H1 (cell line): ENCODE measurements around the gene RPL28. TPM values are rescaled to one million over a fixed set of nuclear protein-coding genes. Genes with fewer than 3 reads are reported as not detected.

Source experiments
- CTCF ChIA-PET: fragments of 300-600 bp; sonication (Branson Sonifier 250); formaldehyde crosslinking; loops from one replicate; lab custom pipeline; 2021; ENCODE audit not compliant: partially characterized antibody; lab: Charles Lee
- POLR2A ChIA-PET: fragments of 300-600 bp; sonication (Branson Sonifier 250); formaldehyde crosslinking; loops from one replicate; lab custom pipeline; 2021; ENCODE audit warnings: inconsistent platforms; ENCODE audit not compliant: partially characterized antibody; lab: Charles Lee
- DNase-seq, 2 experiments: peaks; one replicate each; pipeline versions ENCODE4 v3.0.0 to v3.0.0-alpha.2; 2010 to 2022; ENCODE audit warnings: low spot score in 2 of 2, low read depth in 1 of 2, mixed read lengths in 1 of 2
- FAIRE-seq: peaks from 2 replicates; lab custom pipeline; 2011; peaks lifted over from hg19 to GRCh38; lab: Jason Lieb, UNC
- H2AFZ ChIP-seq: 2 replicates; pipeline ENCODE4 v1.8.1; 2012; ENCODE audit warnings: low read length, inconsistent platforms
- H2AK5ac ChIP-seq: 2 replicates; pipeline ENCODE4 v1.6.1; 2013; ENCODE audit warnings: low read depth, low read length
- H2BK120ac ChIP-seq: replicated peaks from 2 replicates; pipeline ENCODE3; 2013; ENCODE audit warnings: low read depth, low read length, inconsistent platforms
- H2BK12ac ChIP-seq: 2 replicates; pipeline ENCODE4 v1.6.1; 2013; ENCODE audit warnings: low read depth, low read length
- H2BK15ac ChIP-seq: 2 replicates; pipeline ENCODE4 v1.6.1; 2013; ENCODE audit warnings: low read length
- H2BK20ac ChIP-seq: 2 replicates; pipeline ENCODE4 v1.6.1; 2013; ENCODE audit warnings: low read length
- H2BK5ac ChIP-seq: 2 replicates; pipeline ENCODE4 v1.6.1; 2013; ENCODE audit warnings: low read depth, low read length
- H3K14ac ChIP-seq: 2 replicates; pipeline ENCODE4 v1.6.1; 2013; ENCODE audit warnings: inconsistent platforms; ENCODE audit not compliant: insufficient read length
- H3K18ac ChIP-seq: 2 replicates; pipeline ENCODE4 v1.6.1; 2013; ENCODE audit warnings: low read length; ENCODE audit errors: extremely low read depth
- H3K23ac ChIP-seq: 2 replicates; pipeline ENCODE4 v1.6.1; 2013; ENCODE audit warnings: inconsistent platforms; ENCODE audit not compliant: insufficient read length
- H3K23me2 ChIP-seq: 2 replicates; pipeline ENCODE4 v1.6.1; 2013; ENCODE audit warnings: low read depth, low read length
- H3K27ac ChIP-seq: 2 replicates; pipeline ENCODE4 v1.6.1; 2011; ENCODE audit warnings: low read depth, low read length, inconsistent platforms
- H3K27me3 ChIP-seq, 4 experiments: replicated peaks in 1 of 4; 1 replicate in 1 of 4; 2 replicates in 3 of 4; pipeline versions ENCODE4 v1.6.1 to v1.8.1; 2011 to 2013; ENCODE audit warnings: low read length in 3 of 4, mild to moderate bottlenecking in 3 of 4, inconsistent platforms in 2 of 4, mixed read lengths in 2 of 4, moderate library complexity in 1 of 4; ENCODE audit not compliant: control insufficient read depth in 3 of 4, insufficient read depth in 3 of 4; ENCODE audit errors: extremely low read depth in 1 of 4
- H3K36me3 ChIP-seq, 4 experiments: 2 replicates each; pipeline versions ENCODE4 v1.6.1 to v1.8.1; 2011 to 2013; ENCODE audit warnings: mild to moderate bottlenecking in 4 of 4, low read length in 3 of 4, moderate library complexity in 2 of 4, control low read depth in 1 of 4, inconsistent platforms in 1 of 4; ENCODE audit not compliant: insufficient read depth in 4 of 4, control insufficient read depth in 2 of 4
- H3K4ac ChIP-seq: replicated peaks from 2 replicates; pipeline ENCODE3; 2013; ENCODE audit warnings: low read length, low read depth, mixed read lengths, inconsistent platforms; ENCODE audit not compliant: insufficient read length
- H3K4me1 ChIP-seq, 4 experiments: replicated peaks in 1 of 4; 1 replicate in 1 of 4; 2 replicates in 3 of 4; pipeline versions ENCODE4 v1.6.1 to v1.8.1; 2011 to 2013; ENCODE audit warnings: low read length in 3 of 4, inconsistent platforms in 2 of 4, mixed read lengths in 1 of 4; ENCODE audit not compliant: insufficient read depth in 4 of 4, control insufficient read depth in 3 of 4
- H3K4me2 ChIP-seq, 2 experiments: 2 replicates each; pipeline versions ENCODE4 v1.6.1 to v1.8.1; 2011 to 2013; ENCODE audit warnings: low read depth in 2 of 2, low read length in 2 of 2, control low read depth in 1 of 2, inconsistent platforms in 1 of 2, mild to moderate bottlenecking in 1 of 2; ENCODE audit not compliant: insufficient read depth in 1 of 2
- H3K4me3 ChIP-seq, 4 experiments: fragments of 200-600, 300-600 bp in 1 of 4; sonication (generic), shearing (Covaris generic), sonication (Bioruptor Twin) in 1 of 4; 2 replicates each; pipeline versions ENCODE4 v1.5.1 to v1.8.1; 2011 to 2016; ENCODE audit warnings: low read length in 4 of 4, low read depth in 3 of 4, control low read depth in 2 of 4, inconsistent platforms in 2 of 4, mild to moderate bottlenecking in 2 of 4, mixed read lengths in 1 of 4, moderate library complexity in 1 of 4; ENCODE audit not compliant: insufficient read depth in 2 of 4; ENCODE audit errors: extremely low read depth in 1 of 4
- H3K56ac ChIP-seq: replicated peaks from 2 replicates; pipeline ENCODE3; 2013; ENCODE audit warnings: low read depth, mild to moderate bottlenecking, mixed read lengths, low read length, inconsistent platforms; ENCODE audit not compliant: insufficient read length
- H3K79me1 ChIP-seq: 2 replicates; pipeline ENCODE4 v1.6.1; 2013; ENCODE audit warnings: low read depth, low read length, control low read depth
- H3K79me2 ChIP-seq, 2 experiments: 2 replicates each; pipeline versions ENCODE4 v1.6.1 to v1.8.1; 2012 to 2013; ENCODE audit warnings: low read length in 2 of 2, mild to moderate bottlenecking in 2 of 2, inconsistent platforms in 1 of 2; ENCODE audit not compliant: insufficient read depth in 2 of 2, control insufficient read depth in 1 of 2
- H3K9ac ChIP-seq, 4 experiments: replicated peaks in 1 of 4; 1 replicate in 1 of 4; 2 replicates in 3 of 4; pipeline versions ENCODE4 v1.6.1 to v1.8.1; 2011 to 2013; ENCODE audit warnings: low read depth in 3 of 4, low read length in 3 of 4, control low read depth in 2 of 4, mild to moderate bottlenecking in 2 of 4, moderate library complexity in 2 of 4, inconsistent platforms in 1 of 4; ENCODE audit errors: extremely low read depth in 1 of 4
- H3K9me3 ChIP-seq, 2 experiments: 2 replicates each; pipeline versions ENCODE4 v1.6.1 to v1.8.1; 2012 to 2013; ENCODE audit warnings: mild to moderate bottlenecking in 2 of 2, moderate library complexity in 2 of 2, control low read depth in 1 of 2, inconsistent platforms in 1 of 2, low read depth in 1 of 2, low read length in 1 of 2, mixed read lengths in 1 of 2; ENCODE audit not compliant: insufficient read depth in 2 of 2
- H4K20me1 ChIP-seq, 2 experiments: replicated peaks in 1 of 2; 2 replicates each; pipeline versions ENCODE3 to v1.8.1; 2011 to 2013; ENCODE audit warnings: inconsistent platforms in 2 of 2, low read length in 2 of 2, mild to moderate bottlenecking in 1 of 2; ENCODE audit not compliant: insufficient read depth in 2 of 2, control insufficient read depth in 1 of 2
- H4K5ac ChIP-seq: 2 replicates; pipeline ENCODE4 v1.6.1; 2013; ENCODE audit warnings: low read length, low read depth, mixed read lengths, inconsistent platforms; ENCODE audit not compliant: insufficient read length
- H4K8ac ChIP-seq: 2 replicates; pipeline ENCODE4 v1.8.0; 2013; ENCODE audit warnings: mild to moderate bottlenecking, moderate library complexity, low read length, inconsistent platforms; ENCODE audit not compliant: insufficient read depth; ENCODE audit errors: extremely low read depth
- H4K91ac ChIP-seq: replicated peaks from 2 replicates; pipeline ENCODE3; 2013; ENCODE audit warnings: low read length, mixed read lengths, inconsistent platforms; ENCODE audit not compliant: insufficient read length
- WGBS, 2 experiments: shearing (Covaris generic) in 1 of 2; methylation state at CpG; one replicate each; pipeline versions ENCODE4 v1.1.6 to v1.1.7; 2013 to 2015; ENCODE audit warnings: low lambda C conversion rate in 2 of 2, mixed read lengths in 2 of 2, inconsistent platforms in 1 of 2, low coverage in 1 of 2, missing lambda C conversion rate in 1 of 2; ENCODE audit not compliant: insufficient replicate concordance in 2 of 2, insufficient coverage in 1 of 2, insufficient read length in 1 of 2; ENCODE audit errors: extremely low coverage in 1 of 2, missing lambda C conversion rate in 1 of 2; 5-methylcytosine and 5-hydroxymethylcytosine counted together
- polyA plus RNA-seq, 7 experiments: library from polyadenylated mRNA; depleted of rRNA in 3 of 7; stranded (reverse) in 5 of 7; unstranded in 2 of 7; fragments of >200 nt in 5 of 7; fragments of 200-250 nt in 2 of 7; gene quantifications; 1 replicate in 5 of 7; 2 replicates in 1 of 7; 4 replicates in 1 of 7; pipeline versions ENCODE4 v1.2.1 to v1.2.3, GENCODE V29; 2011 to 2013; ENCODE audit warnings: missing spikeins in 2 of 7, mixed read lengths in 2 of 7
- total RNA-seq: library from RNA; stranded (reverse); fragmentation: NEBNext Ultra II Directional; extraction: Animal tissue kit (Norgen Biotek cat#: 25700); gene quantifications from 2 replicates; pipeline ENCODE4 v1.2.1, GENCODE V29; 2021

Gene RPL28
- total and polyA plus RNA-seq, 2 of the 8 experiments (the other 6 are each of a cell fraction or from before 2014, with no cell fraction given), result 2,123 to 8,402 TPM

DNA sequence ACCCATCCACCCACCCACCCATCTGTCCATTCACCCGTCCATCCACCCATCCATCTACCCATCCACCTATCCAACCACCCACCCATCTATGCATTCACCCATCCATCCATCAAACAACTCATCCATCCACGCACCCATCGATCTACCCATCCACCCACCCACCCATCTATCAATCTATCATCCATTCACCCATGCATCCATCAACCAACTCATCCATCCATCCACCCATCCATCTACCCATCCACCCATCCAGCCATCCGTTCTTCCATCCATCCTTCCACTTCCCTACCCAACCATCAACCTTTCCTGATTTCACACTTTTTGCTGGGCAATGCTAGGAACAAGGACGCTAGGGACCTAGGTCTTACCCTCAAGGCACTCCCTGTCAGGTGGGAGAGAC is 3.7 kb upstream of the RPL28 start:
- H4K91ac ChIP-seq, result no peak overlapping the region
- no peak overlapping the region for H3K4me3 ChIP-seq
- H3K4ac ChIP-seq, result no peak overlapping the region
- H3K9ac ChIP-seq, result no peak overlapping the region
- H3K36me3 ChIP-seq, result peaks cover 0 to 5% (median 2%) of the 10 kb centered on the region in 4 experiments; a peak in 5 of 8 replicates
- H2BK5ac ChIP-seq, result no peak overlapping the region
- H2AFZ ChIP-seq, result no peak overlapping the region
- H4K20me1 ChIP-seq, result peaks cover 5 to 22% of the 10 kb centered on the region in 2 experiments
- FAIRE-seq, result no peak
- H3K23ac ChIP-seq, result no peak overlapping the region
- CTCF ChIA-PET, result interaction anchor here (0.9 to 3.2 kb wide), 3 partner anchors 31 to 85 kb away, joined by 3 to 37 read pairs (median 4); no protein-coding TSS in a partner anchor
- no peak for DNase-seq
- no peak overlapping the region for H2BK12ac ChIP-seq
- no peak overlapping the region for H3K56ac ChIP-seq
- 0 out of 2 replicates have a peak overlapping the region, but pooled peaks have one; percentile 8 for H2BK15ac ChIP-seq
- H3K14ac ChIP-seq, result no peak overlapping the region
- no peak overlapping the region for H2BK20ac ChIP-seq
- peaks cover 0 to 16% (median 12%) of the 10 kb centered on the region in 4 experiments; a peak in 4 of 7 replicates for H3K27me3 ChIP-seq
- no peak overlapping the region for H3K18ac ChIP-seq
- H3K9me3 ChIP-seq, result no peaks in the 10 kb centered on the region
- 91 to 100% methylated on average over 3 to 5 of the region's 5 CpGs for WGBS, 2 experiments
- H3K4me2 ChIP-seq, result no peak overlapping the region
- H3K4me1 ChIP-seq, result peaks cover 0 to 36% (median 20%) of the 10 kb centered on the region in 4 experiments; a peak in 6 of 7 replicates
- POLR2A ChIA-PET, result interaction anchor here (3.3 to 26.7 kb wide), 3 partner anchors 11 to 33 kb away, joined by 24 to 874 read pairs (median 39); partner anchors contain the start of gene UBE2S
- H2BK120ac ChIP-seq, result no peak overlapping the region
- 0 out of 2 replicates have a peak overlapping the region, but pooled peaks have one; percentile 26 for H2AK5ac ChIP-seq
- peaks cover 11 to 12% of the 10 kb centered on the region in 2 experiments; a peak in 3 of 4 replicates for H3K79me2 ChIP-seq
- H4K5ac ChIP-seq, result no peak overlapping the region
- peaks cover 8% of the 10 kb centered on the region; the same call in 1 of the 2 replicates for H3K79me1 ChIP-seq
- no peak overlapping the region for H4K8ac ChIP-seq
- peaks cover 33% of the 10 kb centered on the region for H3K23me2 ChIP-seq
- no peak overlapping the region for H3K27ac ChIP-seq
